ENCODE data around the gene PCDHGB5.

The PCDHGB5 gene

DNA sequence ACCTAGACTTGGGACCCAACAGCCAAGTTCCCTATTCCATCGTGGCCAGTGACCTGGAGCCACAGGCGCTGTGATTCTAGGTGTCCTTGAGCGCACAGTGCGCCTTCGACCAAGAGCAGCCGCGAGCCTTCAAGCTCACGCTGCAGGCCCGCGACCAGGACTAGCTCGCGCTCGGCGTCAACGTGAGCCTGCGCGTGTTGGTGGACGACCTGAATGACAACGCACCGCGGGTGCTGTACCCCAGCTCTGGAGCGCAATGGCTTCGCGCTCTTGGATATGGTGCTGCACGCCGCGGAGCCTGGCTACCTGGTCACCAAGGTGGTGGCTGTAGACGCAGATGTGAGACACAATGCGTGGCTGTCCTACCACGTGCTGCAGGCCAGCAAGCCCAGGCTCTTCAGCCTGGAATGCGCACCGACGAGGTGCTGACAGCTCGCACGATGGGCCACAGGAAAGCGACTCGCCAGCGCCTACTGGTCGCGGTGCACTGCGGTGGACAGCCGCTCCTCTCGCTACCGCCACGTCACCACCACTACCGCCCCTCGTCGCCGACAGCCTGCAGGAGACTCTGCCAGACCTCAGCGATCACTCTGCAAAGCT, 43.9 kb downstream of the PCDHGB5 start:
- Histone ChIP-seq H3K4me1 (ENCODE audit: control insufficient read depth, insufficient read depth, low read length) (no peaks in the 10 kb centered on the region), H3K27me3 (ENCODE audit: control insufficient read depth, insufficient read depth, low read length) (no peaks in the 10 kb centered on the region), H3K36me3 (ENCODE audit: control insufficient read depth, insufficient read depth, low read length) (no peaks in the 10 kb centered on the region), H3K9me3 (ENCODE audit: control insufficient read depth, low read length) (peaks cover 14% of the 10 kb centered on the region), H3K9ac (ENCODE audit: low read length) (no peak overlapping the region), H3K4me3 (ENCODE audit: low read length) (no peak overlapping the region)
